Cerebellar nuclear complex (tissue), 1 donor: ENCODE results near the gene LGALS1.

ENCODE experiments used
- DNase-seq, 2 experiments: peaks; one replicate each; lab custom pipeline; 2025; lab: John Stamatoyannopoulos, UW

LGALS1 gene

GRCh38 chr22:37674951-37675929 is at the start of gene LGALS1:
LGALS1 (plus strand) TSS chr22:37675636; CDS start chr22:37675703, 67 bp downstream.
- peak in 1 of 2 experiments; percentile 60 for DNase-seq

GRCh38 chr22:37625737-37626136 is 49.7 kb upstream of the LGALS1 start:
- DNase-seq: no peak

GRCh38 chr22:37626144-37626543 is 49.3 kb upstream of the LGALS1 start:
- no peak for DNase-seq

- no peak for DNase-seq
These were observed 48.8 kb upstream of the LGALS1 start for GRCh38 chr22:37626556-37627075.

- no peak for DNase-seq
These were observed 48.3 kb upstream of the LGALS1 start for GRCh38 chr22:37627121-37627520.

GRCh38 chr22:37627545-37627944 is 47.9 kb upstream of the LGALS1 start:
- DNase-seq: no peak

GRCh38 chr22:37628830-37629229 is 46.6 kb upstream of the LGALS1 start:
- no peak for DNase-seq

- no peak for DNase-seq
These were observed 45.5 kb upstream of the LGALS1 start for GRCh38 chr22:37629928-37630327.

- no peak for DNase-seq
These were observed 44.5 kb upstream of the LGALS1 start for GRCh38 chr22:37630839-37631435.

- DNase-seq: no peak
These were observed 43.8 kb upstream of the LGALS1 start for GRCh38 chr22:37631448-37632173.

GRCh38 chr22:37632174-37633088 is 43.0 kb upstream of the LGALS1 start:
- DNase-seq: peak in 1 of 2 experiments; percentile 32

GRCh38 chr22:37633089-37633624 is 42.3 kb upstream of the LGALS1 start:
- DNase-seq: no peak

- no peak for DNase-seq
These were observed 41.6 kb upstream of the LGALS1 start for GRCh38 chr22:37633625-37634416.

GRCh38 chr22:37634417-37634924 is 41.0 kb upstream of the LGALS1 start:
- DNase-seq: no peak

- DNase-seq: no peak
These were observed 40.3 kb upstream of the LGALS1 start for GRCh38 chr22:37635157-37635556.

- DNase-seq: no peak
These were observed 39.1 kb upstream of the LGALS1 start for GRCh38 chr22:37636186-37636948.

GRCh38 chr22:37636949-37637273 is 38.5 kb upstream of the LGALS1 start:
- no peak for DNase-seq

- no peak for DNase-seq
These were observed 36.9 kb upstream of the LGALS1 start for GRCh38 chr22:37638391-37639069.
